Endothelial cell of umbilical vein (primary cell): Measurements from ENCODE around the gene XRCC6. TPM values are rescaled to one million over a fixed set of nuclear protein-coding genes. Genes with fewer than 3 reads are reported as not detected.

Experiments
- BruUV-seq: library from RNA; stranded (reverse); fragments of 400-500 nt; replicated peaks from 2 replicates; lab custom pipeline; 2021; lab: Mats Ljungman, UMichigan
- CTCF ChIA-PET: fragments of 300-600, 350-600 bp; sonication (Branson Sonifier 250); formaldehyde crosslinking; loops from one replicate; lab custom pipeline; 2021; ENCODE audit warnings: antibody characterized with exemption, inconsistent platforms; lab: Charles Lee
- POLR2A ChIA-PET: fragments of 300-600, 350-600 bp; sonication (Branson Sonifier 250); formaldehyde crosslinking; loops from one replicate; lab custom pipeline; 2021; ENCODE audit warnings: antibody characterized with exemption, inconsistent platforms; lab: Charles Lee
- DNase-seq: peaks from one replicate; pipeline ENCODE4 v3.0.0-alpha.2; 2011; ENCODE audit warnings: low read depth, low spot score
- FAIRE-seq: peaks from 2 replicates; lab custom pipeline; 2011; peaks lifted over from hg19 to GRCh38; lab: Jason Lieb, UNC
- H2AFZ ChIP-seq: 2 replicates; pipeline ENCODE4 v1.6.0; 2012; ENCODE audit warnings: low read depth, low read length, control low read depth, inconsistent platforms
- H3K27ac ChIP-seq: 2 replicates; pipeline ENCODE4 v1.5.1; 2011; ENCODE audit warnings: low read depth, mild to moderate bottlenecking, control low read depth, low read length, moderate library complexity; ENCODE audit not compliant: insufficient read depth
- H3K27me3 ChIP-seq, 2 experiments: 2 replicates each; pipeline versions ENCODE4 v1.6.0 to v1.6.1; 2011; ENCODE audit warnings: low read length in 2 of 2, mixed read lengths in 1 of 2; ENCODE audit not compliant: control insufficient read depth in 2 of 2, insufficient read depth in 2 of 2
- H3K36me3 ChIP-seq, 2 experiments: 2 replicates in 1 of 2; 3 replicates in 1 of 2; pipeline ENCODE4 v1.5.1; 2011; ENCODE audit warnings: low read length in 2 of 2, mild to moderate bottlenecking in 1 of 2, moderate library complexity in 1 of 2; ENCODE audit not compliant: control insufficient read depth in 2 of 2, insufficient read depth in 2 of 2; ENCODE audit errors: extremely low read depth in 1 of 2
- H3K4me1 ChIP-seq: 3 replicates; pipeline ENCODE4 v1.5.1; 2011; ENCODE audit warnings: mild to moderate bottlenecking, low read length; ENCODE audit not compliant: control insufficient read depth, insufficient read depth; ENCODE audit errors: extremely low read depth
- H3K4me2 ChIP-seq: 2 replicates; pipeline ENCODE4 v1.6.1; 2011; ENCODE audit warnings: low read length, control low read depth, mixed read lengths; ENCODE audit not compliant: insufficient read depth
- H3K4me3 ChIP-seq, 3 experiments: fragments of 200-600 bp in 1 of 3; sonication (generic), shearing (Covaris generic) in 1 of 3; replicated peaks in 1 of 3; 2 replicates each; pipeline ENCODE4 v1.5.1; 2011 to 2016; ENCODE audit warnings: control low read depth in 3 of 3, low read length in 3 of 3, mild to moderate bottlenecking in 2 of 3, inconsistent platforms in 1 of 3, low read depth in 1 of 3, moderate library complexity in 1 of 3; ENCODE audit not compliant: insufficient read depth in 1 of 3
- H3K79me2 ChIP-seq: 2 replicates; pipeline ENCODE4 v1.6.0; 2012; ENCODE audit warnings: low read length, inconsistent platforms; ENCODE audit not compliant: control insufficient read depth, insufficient read depth
- H3K9ac ChIP-seq: replicated peaks from 2 replicates; pipeline ENCODE3; 2011; ENCODE audit warnings: low read length, control low read depth; ENCODE audit not compliant: insufficient read depth; ENCODE audit errors: extremely low read depth
- H3K9me1 ChIP-seq: replicated peaks from 3 replicates; pipeline ENCODE4 v1.6.0; 2011; ENCODE audit warnings: mild to moderate bottlenecking, low read length; ENCODE audit not compliant: control insufficient read depth, insufficient read depth; ENCODE audit errors: extremely low read depth
- H3K9me3 ChIP-seq: replicated peaks from 2 replicates; pipeline ENCODE4 v1.5.1; 2012; ENCODE audit warnings: low read length, inconsistent platforms; ENCODE audit not compliant: control insufficient read depth, insufficient read depth
- H4K20me1 ChIP-seq: replicated peaks from 2 replicates; pipeline ENCODE3; 2011; ENCODE audit warnings: mild to moderate bottlenecking, low read length; ENCODE audit not compliant: control insufficient read depth, insufficient read depth; ENCODE audit errors: extremely low read depth
- CTCF ChIP-seq, 2 donors: IDR thresholded peaks; 1 replicate in 1 of 2; 2 replicates in 1 of 2; pipeline ENCODE4 v1.5.1; 2011; ENCODE audit warnings: low read length in 2 of 2, mild to moderate bottlenecking in 2 of 2, moderate library complexity in 2 of 2, control low read depth in 1 of 2, inconsistent platforms in 1 of 2, low read depth in 1 of 2; ENCODE audit not compliant: insufficient read depth in 1 of 2; ENCODE audit errors: extremely low read depth in 1 of 2
- EZH2 ChIP-seq: IDR thresholded peaks from 2 replicates; pipeline ENCODE4 v1.6.1; 2012; ENCODE audit warnings: borderline replicate concordance, low read depth, mild to moderate bottlenecking, moderate library complexity, low read length, inconsistent platforms; ENCODE audit not compliant: severe bottlenecking
- FOS ChIP-seq: IDR thresholded peaks from 2 replicates; pipeline ENCODE4 v1.6.1; 2011; ENCODE audit warnings: mild to moderate bottlenecking, low read length, moderate library complexity, borderline replicate concordance; ENCODE audit not compliant: insufficient read depth
- GATA2 ChIP-seq: IDR thresholded peaks from 2 replicates; pipeline ENCODE4 v1.7.0; 2011; ENCODE audit warnings: low read depth, mild to moderate bottlenecking, moderate library complexity, mixed read lengths, low read length; ENCODE audit not compliant: insufficient read length, insufficient read depth
- JUN ChIP-seq: IDR thresholded peaks from 2 replicates; pipeline ENCODE4 v1.6.1; 2011; ENCODE audit warnings: borderline replicate concordance, low read depth; ENCODE audit not compliant: insufficient read length, insufficient read depth
- MAX ChIP-seq: IDR thresholded peaks from 2 replicates; pipeline ENCODE4 v1.6.1; 2011; ENCODE audit not compliant: insufficient read depth, insufficient read length
- MYC ChIP-seq: IDR thresholded peaks from one replicate; pipeline ENCODE4 v1.6.1; 2011; ENCODE audit warnings: mild to moderate bottlenecking, low read depth, low read length
- POLR2A ChIP-seq: IDR thresholded peaks from 2 replicates; pipeline ENCODE4 v1.6.1; 2012; ENCODE audit warnings: low read depth, mild to moderate bottlenecking, control low read depth, low read length
- POLR2AphosphoS5 ChIP-seq: IDR thresholded peaks from 2 replicates; pipeline ENCODE4 v1.6.1; 2012; ENCODE audit warnings: low read depth, mild to moderate bottlenecking, control low read depth, low read length, moderate library complexity; ENCODE audit not compliant: insufficient read depth
- dilution Hi-C: fragments of 300-500 bp; cut with MboI; formaldehyde crosslinking; loops from one replicate; pipeline ENCODE4 v1.15.0; 2019; ENCODE audit warnings: low sequenced_read_pairs; ENCODE audit not compliant: extremely low pct_ligation_motif_present
- intact Hi-C: fragments of 100-400 bp; cut with micrococcal nuclease; formaldehyde crosslinking; loops from one replicate; pipeline ENCODE4 v1.10.0; 2022
- polyA plus RNA-seq, 4 experiments: library from polyadenylated mRNA; depleted of rRNA in 3 of 4; stranded (reverse) in 3 of 4; unstranded in 1 of 4; fragments of >200 nt; gene quantifications; 2 replicates each; pipeline versions ENCODE4 v1.2.1 to v1.2.3, GENCODE V29; 2011 to 2012; ENCODE audit warnings: missing spikeins in 1 of 4
- total RNA-seq: library from RNA; stranded (reverse); gene quantifications from 2 replicates; pipeline ENCODE4 v1.2.3, GENCODE V29; 2021

Gene XRCC6
- total and polyA plus RNA-seq, 2 donors (not counting 3 experiments of a cell fraction or from before 2014, with no cell fraction given) = 117 to 309 TPM

DNA sequence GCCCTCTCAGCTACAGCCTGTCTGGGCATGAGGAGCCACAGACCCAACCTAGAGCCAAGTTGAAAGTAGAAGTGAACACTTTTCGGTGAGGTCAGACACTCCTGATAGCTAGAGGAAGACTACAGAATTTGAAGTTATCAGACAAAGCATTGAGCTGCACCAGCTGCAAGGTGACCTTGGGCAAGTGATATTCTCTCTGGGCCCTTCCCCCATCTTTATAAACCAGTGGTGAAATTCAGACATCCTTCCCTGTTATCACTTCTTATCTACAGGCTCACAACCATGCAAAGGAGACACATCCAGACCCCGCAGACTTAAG lies 23.5 kb upstream of the XRCC6 start:
- no peak overlapping the region for H3K27ac ChIP-seq
- POLR2A ChIA-PET = interaction anchor here (1.3 to 1.4 kb wide), 2 partner anchors 8 to 54 kb away, joined by 5 to 8 read pairs; partner anchors contain the start of gene PMM1
- dilution Hi-C loops = no loop called here

DNA sequence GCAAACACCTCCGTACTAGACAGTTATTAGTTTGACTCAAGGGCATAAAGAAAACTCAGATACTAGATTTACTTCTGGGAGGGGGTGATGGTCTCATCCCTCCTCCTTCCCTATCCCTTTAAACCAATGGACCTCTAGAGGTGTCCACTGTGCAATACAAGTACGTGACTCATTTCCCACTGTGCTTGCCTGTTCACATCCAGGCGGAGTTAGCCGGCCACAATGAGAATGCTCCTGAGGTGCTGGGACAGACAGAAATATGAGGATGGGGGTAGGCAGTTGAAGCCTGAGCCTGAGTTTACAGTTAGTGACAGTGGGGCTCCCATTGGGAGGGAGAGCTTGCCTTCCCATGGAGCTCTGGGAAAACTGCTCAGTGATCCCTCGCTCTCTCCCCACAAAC lies 23.0 kb upstream of the XRCC6 start:
- H3K9ac ChIP-seq = no peak overlapping the region
- no peak for TF ChIP-seq POLR2A
- peak; percentile 35 for TF ChIP-seq POLR2AphosphoS5
- no peak for TF ChIP-seq GATA2
- TF ChIP-seq CTCF (IDR thresholded peaks at IDR 0.05; ENCODE audit: extremely low read depth in 1 of 2, insufficient read depth in 1 of 2, low read depth in 1 of 2, low read length in 2 of 2) = no peak
- no peak for TF ChIP-seq MAX
- TF ChIP-seq JUN = peak; percentile 63
- TF ChIP-seq EZH2 = no peak
- TF ChIP-seq FOS = peak; percentile 65
- TF ChIP-seq MYC = no peak
- no peaks in the 10 kb centered on the region for H3K9me3 ChIP-seq
- H3K9me1 ChIP-seq = no peaks in the 10 kb centered on the region
- FAIRE-seq = peak; percentile 96
- POLR2A ChIA-PET = interaction anchor here (1.3 to 1.4 kb wide), 2 partner anchors 8 to 54 kb away, joined by 5 to 8 read pairs; partner anchors contain the start of gene PMM1
- CTCF ChIA-PET = interaction anchor here (0.5 to 3.1 kb wide), 12 partner anchors 8 to 780 kb away, joined by 3 to 61 read pairs (median 4); partner anchors contain the start of genes PMM1 and POLR3H
- dilution Hi-C loops = no loop called here
- H3K27ac ChIP-seq = peak overlapping the region; percentile 42
- H3K36me3 ChIP-seq = peaks cover 3 to 17% of the 10 kb centered on the region in 2 experiments
- intact Hi-C loops = no loop called here
- H3K4me2 ChIP-seq = peak overlapping the region; percentile 1
- no peaks in the 10 kb centered on the region for H4K20me1 ChIP-seq
- no peak overlapping the region for H3K4me3 ChIP-seq
- no peak overlapping the region for H2AFZ ChIP-seq
- BruUV-seq = TSS peak; percentile 6
- DNase-seq = peak; percentile 67
- H3K79me2 ChIP-seq = no peaks in the 10 kb centered on the region
- H3K27me3 ChIP-seq = no peaks in the 10 kb centered on the region
- peaks cover 15% of the 10 kb centered on the region for H3K4me1 ChIP-seq

More for the DNA sequence above, 23.5 kb upstream of the XRCC6 start:
- TF ChIP-seq EZH2 (no peak), JUN (no peak)
- no peak overlapping the region for H3K4me3 ChIP-seq
- no peak overlapping the region for H2AFZ ChIP-seq
- no peak overlapping the region for H3K4me2 ChIP-seq
- H3K4me1 ChIP-seq = peaks cover 15% of the 10 kb centered on the region
- no peak for FAIRE-seq
- H3K36me3 ChIP-seq = peaks cover 3 to 13% of the 10 kb centered on the region in 2 experiments
- H3K9me1 ChIP-seq = no peaks in the 10 kb centered on the region
- CTCF ChIA-PET = interaction anchor here (0.5 to 3.1 kb wide), 12 partner anchors 9 to 779 kb away, joined by 3 to 61 read pairs (median 5); partner anchors contain the start of gene POLR3H
- no peaks in the 10 kb centered on the region for H4K20me1 ChIP-seq
- no peaks in the 10 kb centered on the region for H3K9me3 ChIP-seq
- no TSS peak for BruUV-seq
- H3K79me2 ChIP-seq = no peaks in the 10 kb centered on the region
- H3K27me3 ChIP-seq = no peaks in the 10 kb centered on the region
- no peak overlapping the region for H3K9ac ChIP-seq
- intact Hi-C loops = loop anchor here (1.0 kb wide), 2 partner anchors 53 to 193 kb away; partner anchors contain the start of gene POLR3H
- DNase-seq = no peak
